HCEC 1CT (cell line): ENCODE results near the gene CDH1.

Experiments used
- DNase-seq: peaks from one replicate; pipeline ENCODE4 v3.0.0-alpha.2; 2017

The CDH1 gene

GRCh38 chr16:68732741-68733399, 4.2 kb upstream of the CDH1 start:
- no peak for DNase-seq

GRCh38 chr16:68733570-68733969, 3.5 kb upstream of the CDH1 start:
- no peak for DNase-seq

- DNase-seq: no peak
Observed at GRCh38 chr16:68734782-68735181, 2.3 kb upstream of the CDH1 start.

- DNase-seq: no peak
Observed at GRCh38 chr16:68736561-68736960, 531 bp upstream of the CDH1 start.

- no peak for DNase-seq
Observed at GRCh38 chr16:68737730-68738629, 888 bp downstream of the CDH1 start.

GRCh38 chr16:68739964-68740627, 3.0 kb downstream of the CDH1 start:
- no peak for DNase-seq

GRCh38 chr16:68740628-68741346, 3.7 kb downstream of the CDH1 start:
- DNase-seq: no peak

GRCh38 chr16:68743664-68744063, 6.6 kb downstream of the CDH1 start:
- DNase-seq: no peak

- DNase-seq: no peak
Observed at GRCh38 chr16:68744744-68745280, 7.7 kb downstream of the CDH1 start.

GRCh38 chr16:68746951-68747350, 9.9 kb downstream of the CDH1 start:
- no peak for DNase-seq

GRCh38 chr16:68749432-68749831, 12.3 kb downstream of the CDH1 start:
- no peak for DNase-seq

GRCh38 chr16:68750193-68750695, 13.2 kb downstream of the CDH1 start:
- DNase-seq: no peak

- no peak for DNase-seq
Observed at GRCh38 chr16:68751160-68751559, 14.1 kb downstream of the CDH1 start.

- no peak for DNase-seq
Observed at GRCh38 chr16:68752602-68753001, 15.5 kb downstream of the CDH1 start.

- DNase-seq: no peak
Observed at GRCh38 chr16:68754084-68754792, 17.1 kb downstream of the CDH1 start.

GRCh38 chr16:68756239-68756915, 19.3 kb downstream of the CDH1 start:
- no peak for DNase-seq

GRCh38 chr16:68757625-68757935, 20.5 kb downstream of the CDH1 start:
- DNase-seq: no peak

GRCh38 chr16:68759062-68759461, 22.0 kb downstream of the CDH1 start:
- no peak for DNase-seq

GRCh38 chr16:68760671-68761275, 23.7 kb downstream of the CDH1 start:
- peak; percentile 33 for DNase-seq

GRCh38 chr16:68762996-68763756, 26.1 kb downstream of the CDH1 start:
- no peak for DNase-seq
